WTC11 (cell line): Measurements from ENCODE around the gene TBC1D1. TPM values are rescaled to one million over a fixed set of nuclear protein-coding genes. Genes with fewer than 3 reads are reported as not detected.

Source experiments
- ATAC-seq: fragments of 200-7000 bp; cut with Tn5 transposase; 2 replicates; pipeline ENCODE4 v1.10.0; 2021; ENCODE audit warnings: mild to moderate bottlenecking, moderate library complexity
- CTCF ChIA-PET: fragments of 300-600 bp; sonication (Branson Sonifier 250); formaldehyde crosslinking; loops from one replicate; lab custom pipeline; 2021; ENCODE audit warnings: antibody characterized with exemption; lab: Charles Lee
- POLR2A ChIA-PET: fragments of 350-600 bp; sonication (Branson Sonifier 250); formaldehyde crosslinking; loops from one replicate; lab custom pipeline; 2021; ENCODE audit warnings: antibody characterized with exemption; lab: Charles Lee
- DNase-seq: peaks from one replicate; pipeline ENCODE4 v3.0.0; 2021; ENCODE audit warnings: low spot score
- H3K27ac Mint-ChIP-seq: 2 replicates; pipeline ENCODE4 v1.8.0; 2021; ENCODE audit warnings: mixed read lengths
- H3K27me3 Mint-ChIP-seq: 2 replicates; pipeline ENCODE4 v1.8.0; 2021; ENCODE audit warnings: low read depth, mild to moderate bottlenecking, moderate library complexity, mixed read lengths
- H3K36me3 Mint-ChIP-seq: 2 replicates; pipeline ENCODE4 v1.8.0; 2021; ENCODE audit warnings: mixed read lengths
- H3K4me1 Mint-ChIP-seq: 2 replicates; pipeline ENCODE4 v1.8.0; 2022; ENCODE audit warnings: mixed read lengths
- H3K4me3 Mint-ChIP-seq: 2 replicates; pipeline ENCODE4 v1.8.0; 2021; ENCODE audit warnings: mild to moderate bottlenecking, moderate library complexity, mixed read lengths
- H3K9me3 Mint-ChIP-seq: 2 replicates; pipeline ENCODE4 v1.8.0; 2021; ENCODE audit warnings: mixed read lengths
- JUN ChIP-seq: sonication (generic); formaldehyde crosslinking; IDR thresholded peaks from 2 replicates; pipeline ENCODE4 v1.8.0; 2023; ENCODE audit warnings: mild to moderate bottlenecking, missing genetic modification reagents
- MXD4 ChIP-seq: fragments of 250-450 bp; sonication (Bioruptor Pico); IDR thresholded peaks from 2 replicates; pipeline ENCODE4 v1.8.0; 2021; ENCODE audit warnings: mild to moderate bottlenecking, moderate library complexity, borderline replicate concordance
- NFATC4 ChIP-seq: fragments of 250-450 bp; sonication (Bioruptor Pico); IDR thresholded peaks from 2 replicates; pipeline ENCODE4 v1.9.0; 2021; ENCODE audit warnings: mild to moderate bottlenecking
- PRRX2 ChIP-seq: fragments of 250-450 bp; sonication (Bioruptor Pico); IDR thresholded peaks from 2 replicates; pipeline ENCODE4 v1.8.0; 2021; ENCODE audit warnings: mild to moderate bottlenecking
- RORB ChIP-seq: fragments of 250-450 bp; sonication (Bioruptor Pico); IDR thresholded peaks from 2 replicates; pipeline ENCODE4 v1.9.0; 2021; ENCODE audit warnings: mild to moderate bottlenecking
- ZBTB21 ChIP-seq: sonication (generic); formaldehyde crosslinking; IDR thresholded peaks from 2 replicates; pipeline ENCODE4 v1.8.1; 2023; ENCODE audit warnings: mild to moderate bottlenecking, missing genetic modification reagents, borderline replicate concordance
- ZNF232 ChIP-seq: sonication (generic); formaldehyde crosslinking; IDR thresholded peaks from 2 replicates; pipeline ENCODE4 v1.8.0; 2022; ENCODE audit warnings: mild to moderate bottlenecking, missing genetic modification reagents
- ZNF423 ChIP-seq: fragments of 250-450 bp; sonication (Bioruptor Pico); IDR thresholded peaks from 2 replicates; pipeline ENCODE4 v2.1.2; 2022; ENCODE audit warnings: mild to moderate bottlenecking, moderate library complexity
- total RNA-seq: library from RNA; stranded (reverse); gene quantifications from 3 replicates; pipeline ENCODE4 v1.2.3, GENCODE V29; 2021
- TF ChIP-seq, protein P1 (sequence below): sonication (generic); formaldehyde crosslinking; IDR thresholded peaks from 2 replicates; pipeline ENCODE4 v1.8.0; 2022; ENCODE audit warnings: missing genetic modification reagents
- TF ChIP-seq, protein P2 (sequence below): sonication (generic); formaldehyde crosslinking; IDR thresholded peaks from 2 replicates; pipeline ENCODE4 v1.8.1; 2023; ENCODE audit warnings: mild to moderate bottlenecking, missing genetic modification reagents
- TF ChIP-seq, protein P3 (sequence below): sonication (generic); formaldehyde crosslinking; conservative IDR thresholded peaks from 2 replicates; pipeline ENCODE4 v1.8.1; 2022; ENCODE audit warnings: mild to moderate bottlenecking, missing genetic modification reagents
- TF ChIP-seq, protein P4 (sequence below): fragments of 250-450 bp; sonication (Bioruptor Pico); IDR thresholded peaks from 2 replicates; pipeline ENCODE4 v1.9.0; 2021; ENCODE audit warnings: mild to moderate bottlenecking
- TF ChIP-seq, protein P5 (sequence below): sonication (generic); formaldehyde crosslinking; IDR thresholded peaks from 2 replicates; pipeline ENCODE4 v1.8.1; 2022; ENCODE audit warnings: mild to moderate bottlenecking, moderate library complexity, missing genetic modification reagents
- TF ChIP-seq, protein P6 (sequence below): fragments of 250-450 bp; sonication (Bioruptor Pico); IDR thresholded peaks from 2 replicates; pipeline ENCODE4 v1.9.0; 2021; ENCODE audit warnings: mild to moderate bottlenecking, borderline replicate concordance
- TF ChIP-seq, protein P7 (sequence below): sonication (generic); formaldehyde crosslinking; IDR thresholded peaks from 2 replicates; pipeline ENCODE4 v1.8.1; 2023; ENCODE audit warnings: mild to moderate bottlenecking, moderate library complexity, missing genetic modification reagents
- TF ChIP-seq, protein P8 (sequence below): sonication (generic); formaldehyde crosslinking; IDR thresholded peaks from 2 replicates; pipeline ENCODE4 v1.8.0; 2022; ENCODE audit warnings: mild to moderate bottlenecking, missing genetic modification reagents
- TF ChIP-seq, protein P9 (sequence below): sonication (generic); formaldehyde crosslinking; IDR thresholded peaks from 2 replicates; pipeline ENCODE4 v1.8.1; 2022; ENCODE audit warnings: low read depth, missing genetic modification reagents, borderline replicate concordance
- TF ChIP-seq, protein P10 (sequence below): sonication (generic); formaldehyde crosslinking; IDR thresholded peaks from 2 replicates; pipeline ENCODE4 v1.8.0; 2022; ENCODE audit warnings: mild to moderate bottlenecking, missing genetic modification reagents

Gene TBC1D1
- total RNA-seq, 1 experiment from 2014 or later: 134 TPM

DNA sequence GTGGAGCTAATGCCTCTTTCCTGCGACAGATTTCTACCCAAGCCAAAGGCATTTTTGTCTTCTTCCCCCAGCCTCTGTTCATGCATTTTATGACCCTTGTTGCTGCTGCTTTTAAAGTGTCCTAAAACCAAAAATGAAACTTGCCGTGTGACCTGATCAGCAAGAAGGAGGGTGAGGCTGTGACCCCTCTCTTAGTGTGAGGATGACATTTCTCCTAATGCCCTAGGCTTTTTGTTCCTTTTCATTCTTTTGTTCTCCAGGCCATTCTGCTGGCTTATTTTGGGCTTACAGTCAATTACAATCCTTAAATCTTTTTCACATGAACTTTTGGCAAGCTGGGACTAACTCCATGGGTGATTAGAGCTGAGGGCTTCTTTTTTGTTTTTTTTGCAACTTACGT is 103.7 kb downstream of the TBC1D1 start:
- Mint-ChIP-seq H3K27me3 (no peaks in the 10 kb centered on the region), H3K4me1 (peaks cover 67% of the 10 kb centered on the region), H3K9me3 (no peaks in the 10 kb centered on the region), H3K27ac (peak overlapping the region; percentile 60), H3K4me3 (no peak overlapping the region), H3K36me3 (peaks cover 5% of the 10 kb centered on the region; the same call in 1 of the 2 replicates)
- ChIA-PET CTCF (no interaction called here), POLR2A (no interaction called here)
- no peak for ATAC-seq
- DNase-seq: no peak
- TF ChIP-seq JUN (CRISPR knock-in tag) (no peak), RORB (CRISPR knock-in tag) (no peak), NFATC4 (CRISPR knock-in tag) (no peak), MXD4 (CRISPR knock-in tag) (no peak), ZNF232 (CRISPR knock-in tag) (no peak), ZBTB21 (CRISPR knock-in tag) (no peak), PRRX2 (CRISPR knock-in tag) (no peak), ZNF423 (CRISPR knock-in tag) (no peak)
- TF ChIP-seq, protein P1, sequence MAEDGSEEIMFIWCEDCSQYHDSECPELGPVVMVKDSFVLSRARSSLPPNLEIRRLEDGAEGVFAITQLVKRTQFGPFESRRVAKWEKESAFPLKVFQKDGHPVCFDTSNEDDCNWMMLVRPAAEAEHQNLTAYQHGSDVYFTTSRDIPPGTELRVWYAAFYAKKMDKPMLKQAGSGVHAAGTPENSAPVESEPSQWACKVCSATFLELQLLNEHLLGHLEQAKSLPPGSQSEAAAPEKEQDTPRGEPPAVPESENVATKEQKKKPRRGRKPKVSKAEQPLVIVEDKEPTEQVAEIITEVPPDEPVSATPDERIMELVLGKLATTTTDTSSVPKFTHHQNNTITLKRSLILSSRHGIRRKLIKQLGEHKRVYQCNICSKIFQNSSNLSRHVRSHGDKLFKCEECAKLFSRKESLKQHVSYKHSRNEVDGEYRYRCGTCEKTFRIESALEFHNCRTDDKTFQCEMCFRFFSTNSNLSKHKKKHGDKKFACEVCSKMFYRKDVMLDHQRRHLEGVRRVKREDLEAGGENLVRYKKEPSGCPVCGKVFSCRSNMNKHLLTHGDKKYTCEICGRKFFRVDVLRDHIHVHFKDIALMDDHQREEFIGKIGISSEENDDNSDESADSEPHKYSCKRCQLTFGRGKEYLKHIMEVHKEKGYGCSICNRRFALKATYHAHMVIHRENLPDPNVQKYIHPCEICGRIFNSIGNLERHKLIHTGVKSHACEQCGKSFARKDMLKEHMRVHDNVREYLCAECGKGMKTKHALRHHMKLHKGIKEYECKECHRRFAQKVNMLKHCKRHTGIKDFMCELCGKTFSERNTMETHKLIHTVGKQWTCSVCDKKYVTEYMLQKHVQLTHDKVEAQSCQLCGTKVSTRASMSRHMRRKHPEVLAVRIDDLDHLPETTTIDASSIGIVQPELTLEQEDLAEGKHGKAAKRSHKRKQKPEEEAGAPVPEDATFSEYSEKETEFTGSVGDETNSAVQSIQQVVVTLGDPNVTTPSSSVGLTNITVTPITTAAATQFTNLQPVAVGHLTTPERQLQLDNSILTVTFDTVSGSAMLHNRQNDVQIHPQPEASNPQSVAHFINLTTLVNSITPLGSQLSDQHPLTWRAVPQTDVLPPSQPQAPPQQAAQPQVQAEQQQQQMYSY (CRISPR knock-in tag): no peak
- TF ChIP-seq, protein P2, sequence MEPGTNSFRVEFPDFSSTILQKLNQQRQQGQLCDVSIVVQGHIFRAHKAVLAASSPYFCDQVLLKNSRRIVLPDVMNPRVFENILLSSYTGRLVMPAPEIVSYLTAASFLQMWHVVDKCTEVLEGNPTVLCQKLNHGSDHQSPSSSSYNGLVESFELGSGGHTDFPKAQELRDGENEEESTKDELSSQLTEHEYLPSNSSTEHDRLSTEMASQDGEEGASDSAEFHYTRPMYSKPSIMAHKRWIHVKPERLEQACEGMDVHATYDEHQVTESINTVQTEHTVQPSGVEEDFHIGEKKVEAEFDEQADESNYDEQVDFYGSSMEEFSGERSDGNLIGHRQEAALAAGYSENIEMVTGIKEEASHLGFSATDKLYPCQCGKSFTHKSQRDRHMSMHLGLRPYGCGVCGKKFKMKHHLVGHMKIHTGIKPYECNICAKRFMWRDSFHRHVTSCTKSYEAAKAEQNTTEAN (CRISPR knock-in tag): no peak
- TF ChIP-seq, protein P3, sequence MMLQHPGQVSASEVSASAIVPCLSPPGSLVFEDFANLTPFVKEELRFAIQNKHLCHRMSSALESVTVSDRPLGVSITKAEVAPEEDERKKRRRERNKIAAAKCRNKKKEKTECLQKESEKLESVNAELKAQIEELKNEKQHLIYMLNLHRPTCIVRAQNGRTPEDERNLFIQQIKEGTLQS (CRISPR knock-in tag): no peak
- TF ChIP-seq, protein P4, sequence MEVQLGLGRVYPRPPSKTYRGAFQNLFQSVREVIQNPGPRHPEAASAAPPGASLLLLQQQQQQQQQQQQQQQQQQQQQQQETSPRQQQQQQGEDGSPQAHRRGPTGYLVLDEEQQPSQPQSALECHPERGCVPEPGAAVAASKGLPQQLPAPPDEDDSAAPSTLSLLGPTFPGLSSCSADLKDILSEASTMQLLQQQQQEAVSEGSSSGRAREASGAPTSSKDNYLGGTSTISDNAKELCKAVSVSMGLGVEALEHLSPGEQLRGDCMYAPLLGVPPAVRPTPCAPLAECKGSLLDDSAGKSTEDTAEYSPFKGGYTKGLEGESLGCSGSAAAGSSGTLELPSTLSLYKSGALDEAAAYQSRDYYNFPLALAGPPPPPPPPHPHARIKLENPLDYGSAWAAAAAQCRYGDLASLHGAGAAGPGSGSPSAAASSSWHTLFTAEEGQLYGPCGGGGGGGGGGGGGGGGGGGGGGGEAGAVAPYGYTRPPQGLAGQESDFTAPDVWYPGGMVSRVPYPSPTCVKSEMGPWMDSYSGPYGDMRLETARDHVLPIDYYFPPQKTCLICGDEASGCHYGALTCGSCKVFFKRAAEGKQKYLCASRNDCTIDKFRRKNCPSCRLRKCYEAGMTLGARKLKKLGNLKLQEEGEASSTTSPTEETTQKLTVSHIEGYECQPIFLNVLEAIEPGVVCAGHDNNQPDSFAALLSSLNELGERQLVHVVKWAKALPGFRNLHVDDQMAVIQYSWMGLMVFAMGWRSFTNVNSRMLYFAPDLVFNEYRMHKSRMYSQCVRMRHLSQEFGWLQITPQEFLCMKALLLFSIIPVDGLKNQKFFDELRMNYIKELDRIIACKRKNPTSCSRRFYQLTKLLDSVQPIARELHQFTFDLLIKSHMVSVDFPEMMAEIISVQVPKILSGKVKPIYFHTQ (CRISPR knock-in tag): no peak
- TF ChIP-seq, protein P5, sequence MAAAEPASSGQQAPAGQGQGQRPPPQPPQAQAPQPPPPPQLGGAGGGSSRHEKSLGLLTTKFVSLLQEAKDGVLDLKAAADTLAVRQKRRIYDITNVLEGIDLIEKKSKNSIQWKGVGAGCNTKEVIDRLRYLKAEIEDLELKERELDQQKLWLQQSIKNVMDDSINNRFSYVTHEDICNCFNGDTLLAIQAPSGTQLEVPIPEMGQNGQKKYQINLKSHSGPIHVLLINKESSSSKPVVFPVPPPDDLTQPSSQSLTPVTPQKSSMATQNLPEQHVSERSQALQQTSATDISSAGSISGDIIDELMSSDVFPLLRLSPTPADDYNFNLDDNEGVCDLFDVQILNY (CRISPR knock-in tag): no peak
- TF ChIP-seq, protein P6, sequence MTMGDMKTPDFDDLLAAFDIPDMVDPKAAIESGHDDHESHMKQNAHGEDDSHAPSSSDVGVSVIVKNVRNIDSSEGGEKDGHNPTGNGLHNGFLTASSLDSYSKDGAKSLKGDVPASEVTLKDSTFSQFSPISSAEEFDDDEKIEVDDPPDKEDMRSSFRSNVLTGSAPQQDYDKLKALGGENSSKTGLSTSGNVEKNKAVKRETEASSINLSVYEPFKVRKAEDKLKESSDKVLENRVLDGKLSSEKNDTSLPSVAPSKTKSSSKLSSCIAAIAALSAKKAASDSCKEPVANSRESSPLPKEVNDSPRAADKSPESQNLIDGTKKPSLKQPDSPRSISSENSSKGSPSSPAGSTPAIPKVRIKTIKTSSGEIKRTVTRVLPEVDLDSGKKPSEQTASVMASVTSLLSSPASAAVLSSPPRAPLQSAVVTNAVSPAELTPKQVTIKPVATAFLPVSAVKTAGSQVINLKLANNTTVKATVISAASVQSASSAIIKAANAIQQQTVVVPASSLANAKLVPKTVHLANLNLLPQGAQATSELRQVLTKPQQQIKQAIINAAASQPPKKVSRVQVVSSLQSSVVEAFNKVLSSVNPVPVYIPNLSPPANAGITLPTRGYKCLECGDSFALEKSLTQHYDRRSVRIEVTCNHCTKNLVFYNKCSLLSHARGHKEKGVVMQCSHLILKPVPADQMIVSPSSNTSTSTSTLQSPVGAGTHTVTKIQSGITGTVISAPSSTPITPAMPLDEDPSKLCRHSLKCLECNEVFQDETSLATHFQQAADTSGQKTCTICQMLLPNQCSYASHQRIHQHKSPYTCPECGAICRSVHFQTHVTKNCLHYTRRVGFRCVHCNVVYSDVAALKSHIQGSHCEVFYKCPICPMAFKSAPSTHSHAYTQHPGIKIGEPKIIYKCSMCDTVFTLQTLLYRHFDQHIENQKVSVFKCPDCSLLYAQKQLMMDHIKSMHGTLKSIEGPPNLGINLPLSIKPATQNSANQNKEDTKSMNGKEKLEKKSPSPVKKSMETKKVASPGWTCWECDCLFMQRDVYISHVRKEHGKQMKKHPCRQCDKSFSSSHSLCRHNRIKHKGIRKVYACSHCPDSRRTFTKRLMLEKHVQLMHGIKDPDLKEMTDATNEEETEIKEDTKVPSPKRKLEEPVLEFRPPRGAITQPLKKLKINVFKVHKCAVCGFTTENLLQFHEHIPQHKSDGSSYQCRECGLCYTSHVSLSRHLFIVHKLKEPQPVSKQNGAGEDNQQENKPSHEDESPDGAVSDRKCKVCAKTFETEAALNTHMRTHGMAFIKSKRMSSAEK (CRISPR knock-in tag): no peak
- TF ChIP-seq, protein P7, sequence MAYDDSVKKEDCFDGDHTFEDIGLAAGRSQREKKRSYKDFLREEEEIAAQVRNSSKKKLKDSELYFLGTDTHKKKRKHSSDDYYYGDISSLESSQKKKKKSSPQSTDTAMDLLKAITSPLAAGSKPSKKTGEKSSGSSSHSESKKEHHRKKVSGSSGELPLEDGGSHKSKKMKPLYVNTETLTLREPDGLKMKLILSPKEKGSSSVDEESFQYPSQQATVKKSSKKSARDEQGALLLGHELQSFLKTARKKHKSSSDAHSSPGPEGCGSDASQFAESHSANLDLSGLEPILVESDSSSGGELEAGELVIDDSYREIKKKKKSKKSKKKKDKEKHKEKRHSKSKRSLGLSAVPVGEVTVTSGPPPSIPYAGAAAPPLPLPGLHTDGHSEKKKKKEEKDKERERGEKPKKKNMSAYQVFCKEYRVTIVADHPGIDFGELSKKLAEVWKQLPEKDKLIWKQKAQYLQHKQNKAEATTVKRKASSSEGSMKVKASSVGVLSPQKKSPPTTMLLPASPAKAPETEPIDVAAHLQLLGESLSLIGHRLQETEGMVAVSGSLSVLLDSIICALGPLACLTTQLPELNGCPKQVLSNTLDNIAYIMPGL (CRISPR knock-in tag): no peak
- TF ChIP-seq, protein P8, sequence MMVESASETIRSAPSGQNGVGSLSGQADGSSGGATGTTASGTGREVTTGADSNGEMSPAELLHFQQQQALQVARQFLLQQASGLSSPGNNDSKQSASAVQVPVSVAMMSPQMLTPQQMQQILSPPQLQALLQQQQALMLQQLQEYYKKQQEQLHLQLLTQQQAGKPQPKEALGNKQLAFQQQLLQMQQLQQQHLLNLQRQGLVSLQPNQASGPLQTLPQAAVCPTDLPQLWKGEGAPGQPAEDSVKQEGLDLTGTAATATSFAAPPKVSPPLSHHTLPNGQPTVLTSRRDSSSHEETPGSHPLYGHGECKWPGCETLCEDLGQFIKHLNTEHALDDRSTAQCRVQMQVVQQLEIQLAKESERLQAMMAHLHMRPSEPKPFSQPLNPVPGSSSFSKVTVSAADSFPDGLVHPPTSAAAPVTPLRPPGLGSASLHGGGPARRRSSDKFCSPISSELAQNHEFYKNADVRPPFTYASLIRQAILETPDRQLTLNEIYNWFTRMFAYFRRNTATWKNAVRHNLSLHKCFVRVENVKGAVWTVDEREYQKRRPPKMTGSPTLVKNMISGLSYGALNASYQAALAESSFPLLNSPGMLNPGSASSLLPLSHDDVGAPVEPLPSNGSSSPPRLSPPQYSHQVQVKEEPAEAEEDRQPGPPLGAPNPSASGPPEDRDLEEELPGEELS (CRISPR knock-in tag): no peak
- TF ChIP-seq, protein P9, sequence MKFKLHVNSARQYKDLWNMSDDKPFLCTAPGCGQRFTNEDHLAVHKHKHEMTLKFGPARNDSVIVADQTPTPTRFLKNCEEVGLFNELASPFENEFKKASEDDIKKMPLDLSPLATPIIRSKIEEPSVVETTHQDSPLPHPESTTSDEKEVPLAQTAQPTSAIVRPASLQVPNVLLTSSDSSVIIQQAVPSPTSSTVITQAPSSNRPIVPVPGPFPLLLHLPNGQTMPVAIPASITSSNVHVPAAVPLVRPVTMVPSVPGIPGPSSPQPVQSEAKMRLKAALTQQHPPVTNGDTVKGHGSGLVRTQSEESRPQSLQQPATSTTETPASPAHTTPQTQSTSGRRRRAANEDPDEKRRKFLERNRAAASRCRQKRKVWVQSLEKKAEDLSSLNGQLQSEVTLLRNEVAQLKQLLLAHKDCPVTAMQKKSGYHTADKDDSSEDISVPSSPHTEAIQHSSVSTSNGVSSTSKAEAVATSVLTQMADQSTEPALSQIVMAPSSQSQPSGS (CRISPR knock-in tag): no peak
- TF ChIP-seq, protein P10, sequence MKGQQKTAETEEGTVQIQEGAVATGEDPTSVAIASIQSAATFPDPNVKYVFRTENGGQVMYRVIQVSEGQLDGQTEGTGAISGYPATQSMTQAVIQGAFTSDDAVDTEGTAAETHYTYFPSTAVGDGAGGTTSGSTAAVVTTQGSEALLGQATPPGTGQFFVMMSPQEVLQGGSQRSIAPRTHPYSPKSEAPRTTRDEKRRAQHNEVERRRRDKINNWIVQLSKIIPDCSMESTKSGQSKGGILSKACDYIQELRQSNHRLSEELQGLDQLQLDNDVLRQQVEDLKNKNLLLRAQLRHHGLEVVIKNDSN (CRISPR knock-in tag): no peak
